ENCODE results near the gene CTAG2.

The CTAG2 gene

DNA sequence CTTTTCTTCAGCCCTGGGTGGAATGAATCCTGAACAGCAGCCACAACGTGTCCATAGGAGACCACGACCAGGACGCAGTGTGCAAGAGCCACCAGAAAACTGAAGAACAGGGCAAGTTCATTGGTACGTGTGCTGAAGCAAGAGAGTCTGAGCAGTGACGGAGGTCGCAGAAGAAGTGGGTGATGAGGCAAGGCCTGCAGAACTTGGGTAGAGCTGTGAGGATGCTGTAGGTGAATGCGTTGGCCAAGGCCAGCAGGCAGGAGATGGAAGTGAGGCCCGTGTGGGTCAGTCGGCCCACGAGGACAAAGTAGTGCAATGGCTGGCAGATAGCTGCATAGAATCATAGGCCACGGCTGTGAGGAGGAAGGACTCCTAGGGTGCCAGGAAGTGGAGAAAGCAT is 5.6 kb upstream of the CTAG2 start:
- ATAC-seq = no peak
- TF ChIP-seq RARB (CRISPR knock-in tag; IDR thresholded peaks at IDR 0.05) (no peak), ZFP30 (CRISPR knock-in tag; IDR thresholded peaks at IDR 0.05) (no peak), CSRNP3 (CRISPR knock-in tag; IDR thresholded peaks at IDR 0.05) (no peak), ZC3H10 (CRISPR knock-in tag; IDR thresholded peaks at IDR 0.05) (no peak), TCF4 (CRISPR knock-in tag; IDR thresholded peaks at IDR 0.05; ENCODE audit: borderline replicate concordance) (no peak), OSR1 (CRISPR knock-in tag; IDR thresholded peaks at IDR 0.05) (no peak), GLIS3 (CRISPR knock-in tag; IDR thresholded peaks at IDR 0.05) (no peak), PPARA (CRISPR knock-in tag; IDR thresholded peaks at IDR 0.05; ENCODE audit: borderline replicate concordance) (no peak), CSDC2 (CRISPR knock-in tag; IDR thresholded peaks at IDR 0.05) (no peak), ESRRG (CRISPR knock-in tag; IDR thresholded peaks at IDR 0.05) (no peak), ZNF565 (CRISPR knock-in tag; conservative IDR thresholded peaks at IDR 0.05; ENCODE audit: low read depth) (no peak)
- TF ChIP-seq, protein P1, sequence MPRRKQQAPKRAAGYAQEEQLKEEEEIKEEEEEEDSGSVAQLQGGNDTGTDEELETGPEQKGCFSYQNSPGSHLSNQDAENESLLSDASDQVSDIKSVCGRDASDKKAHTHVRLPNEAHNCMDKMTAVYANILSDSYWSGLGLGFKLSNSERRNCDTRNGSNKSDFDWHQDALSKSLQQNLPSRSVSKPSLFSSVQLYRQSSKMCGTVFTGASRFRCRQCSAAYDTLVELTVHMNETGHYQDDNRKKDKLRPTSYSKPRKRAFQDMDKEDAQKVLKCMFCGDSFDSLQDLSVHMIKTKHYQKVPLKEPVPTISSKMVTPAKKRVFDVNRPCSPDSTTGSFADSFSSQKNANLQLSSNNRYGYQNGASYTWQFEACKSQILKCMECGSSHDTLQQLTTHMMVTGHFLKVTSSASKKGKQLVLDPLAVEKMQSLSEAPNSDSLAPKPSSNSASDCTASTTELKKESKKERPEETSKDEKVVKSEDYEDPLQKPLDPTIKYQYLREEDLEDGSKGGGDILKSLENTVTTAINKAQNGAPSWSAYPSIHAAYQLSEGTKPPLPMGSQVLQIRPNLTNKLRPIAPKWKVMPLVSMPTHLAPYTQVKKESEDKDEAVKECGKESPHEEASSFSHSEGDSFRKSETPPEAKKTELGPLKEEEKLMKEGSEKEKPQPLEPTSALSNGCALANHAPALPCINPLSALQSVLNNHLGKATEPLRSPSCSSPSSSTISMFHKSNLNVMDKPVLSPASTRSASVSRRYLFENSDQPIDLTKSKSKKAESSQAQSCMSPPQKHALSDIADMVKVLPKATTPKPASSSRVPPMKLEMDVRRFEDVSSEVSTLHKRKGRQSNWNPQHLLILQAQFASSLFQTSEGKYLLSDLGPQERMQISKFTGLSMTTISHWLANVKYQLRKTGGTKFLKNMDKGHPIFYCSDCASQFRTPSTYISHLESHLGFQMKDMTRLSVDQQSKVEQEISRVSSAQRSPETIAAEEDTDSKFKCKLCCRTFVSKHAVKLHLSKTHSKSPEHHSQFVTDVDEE (CRISPR knock-in tag; IDR thresholded peaks at IDR 0.05) = no peak

GRCh38 chrX:154658187-154658586 is 4.8 kb upstream of the CTAG2 start:
- TF ChIP-seq ZNF70 (CRISPR knock-in tag; IDR thresholded peaks at IDR 0.05) (no peak), ZNF8 (CRISPR knock-in tag; IDR thresholded peaks at IDR 0.05) (no peak), ISL1 (CRISPR knock-in tag; IDR thresholded peaks at IDR 0.05) (no peak), TCF4 (CRISPR knock-in tag; IDR thresholded peaks at IDR 0.05; ENCODE audit: borderline replicate concordance) (no peak), SNAI2 (CRISPR knock-in tag; IDR thresholded peaks at IDR 0.05) (no peak), CSRNP3 (CRISPR knock-in tag; IDR thresholded peaks at IDR 0.05) (no peak), ZNF565 (CRISPR knock-in tag; conservative IDR thresholded peaks at IDR 0.05; ENCODE audit: low read depth) (no peak), ZFP3 (CRISPR knock-in tag; IDR thresholded peaks at IDR 0.05) (no peak), POU6F1 (CRISPR knock-in tag; IDR thresholded peaks at IDR 0.05; ENCODE audit: borderline replicate concordance, low read depth) (no peak), RARB (CRISPR knock-in tag; IDR thresholded peaks at IDR 0.05) (no peak), ARNTL (CRISPR knock-in tag; IDR thresholded peaks at IDR 0.05; ENCODE audit: borderline replicate concordance, low read depth) (no peak), BACH2 (CRISPR knock-in tag; IDR thresholded peaks at IDR 0.05; ENCODE audit: borderline replicate concordance) (no peak), PPARA (CRISPR knock-in tag; IDR thresholded peaks at IDR 0.05; ENCODE audit: borderline replicate concordance) (no peak), GLIS3 (CRISPR knock-in tag; IDR thresholded peaks at IDR 0.05) (no peak), CSDC2 (CRISPR knock-in tag; IDR thresholded peaks at IDR 0.05) (no peak)
- TF ChIP-seq, protein P1 (CRISPR knock-in tag; IDR thresholded peaks at IDR 0.05) = no peak
- TF ChIP-seq, protein P2, sequence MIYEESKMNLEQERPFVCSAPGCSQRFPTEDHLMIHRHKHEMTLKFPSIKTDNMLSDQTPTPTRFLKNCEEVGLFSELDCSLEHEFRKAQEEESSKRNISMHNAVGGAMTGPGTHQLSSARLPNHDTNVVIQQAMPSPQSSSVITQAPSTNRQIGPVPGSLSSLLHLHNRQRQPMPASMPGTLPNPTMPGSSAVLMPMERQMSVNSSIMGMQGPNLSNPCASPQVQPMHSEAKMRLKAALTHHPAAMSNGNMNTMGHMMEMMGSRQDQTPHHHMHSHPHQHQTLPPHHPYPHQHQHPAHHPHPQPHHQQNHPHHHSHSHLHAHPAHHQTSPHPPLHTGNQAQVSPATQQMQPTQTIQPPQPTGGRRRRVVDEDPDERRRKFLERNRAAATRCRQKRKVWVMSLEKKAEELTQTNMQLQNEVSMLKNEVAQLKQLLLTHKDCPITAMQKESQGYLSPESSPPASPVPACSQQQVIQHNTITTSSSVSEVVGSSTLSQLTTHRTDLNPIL (CRISPR knock-in tag; IDR thresholded peaks at IDR 0.05; ENCODE audit: low read depth) = no peak
- no peak for ATAC-seq

Measured in SK-N-SH treated with all-trans-retinoic acid at 6 μM for 48 hours (cell line).